Keratinocyte (primary cell): ENCODE results near the gene CCDC85C. TPM values are rescaled to one million over a fixed set of nuclear protein-coding genes. Genes with fewer than 3 reads are reported as not detected.
A peak's percentile ranks its signal among the peaks of the same experiment; 100 is the strongest.

Source experiments
- DNase-seq: peaks from one replicate; pipeline ENCODE4 v3.0.0-alpha.2; 2011; ENCODE audit warnings: low read depth, missing footprints, low spot score
- FAIRE-seq: peaks from 2 replicates; lab custom pipeline; 2011; peaks lifted over from hg19 to GRCh38; lab: Jason Lieb, UNC
- H2AFZ ChIP-seq: 2 replicates; pipeline ENCODE4 v1.6.0; 2012; ENCODE audit warnings: low read length, control low read depth, inconsistent platforms; ENCODE audit not compliant: control insufficient read depth
- H3K27ac ChIP-seq: 2 replicates; pipeline ENCODE4 v1.5.1; 2011; ENCODE audit warnings: low read length; ENCODE audit not compliant: control insufficient read depth, insufficient read depth
- H3K27me3 ChIP-seq: 3 replicates; pipeline ENCODE4 v1.6.0; 2011; ENCODE audit warnings: low read length; ENCODE audit not compliant: control insufficient read depth, insufficient read depth; ENCODE audit errors: extremely low read depth
- H3K36me3 ChIP-seq, 2 experiments: 2 replicates in 1 of 2; 3 replicates in 1 of 2; pipeline ENCODE4 v1.5.1; 2011; ENCODE audit warnings: low read length in 2 of 2, mild to moderate bottlenecking in 1 of 2; ENCODE audit not compliant: control insufficient read depth in 2 of 2, insufficient read depth in 2 of 2; ENCODE audit errors: extremely low read depth in 1 of 2
- H3K4me1 ChIP-seq: 3 replicates; pipeline ENCODE4 v1.5.1; 2011; ENCODE audit warnings: low read length; ENCODE audit not compliant: control insufficient read depth, insufficient read depth; ENCODE audit errors: extremely low read depth
- H3K4me2 ChIP-seq: 3 replicates; pipeline ENCODE4 v1.6.0; 2011; ENCODE audit warnings: low read depth, low read length; ENCODE audit not compliant: control insufficient read depth, insufficient read depth; ENCODE audit errors: extremely low read depth
- H3K4me3 ChIP-seq, 3 experiments: fragments of 200-600 bp in 1 of 3; sonication (generic) in 1 of 3; 2 replicates in 2 of 3; 3 replicates in 1 of 3; pipeline ENCODE4 v1.5.1; 2011 to 2016; ENCODE audit warnings: low read length in 3 of 3, mild to moderate bottlenecking in 3 of 3, control low read depth in 2 of 3, inconsistent platforms in 1 of 3, low read depth in 1 of 3, mixed read lengths in 1 of 3, mixed run types in 1 of 3, moderate library complexity in 1 of 3; ENCODE audit not compliant: control insufficient read depth in 2 of 3, insufficient read depth in 2 of 3; ENCODE audit errors: extremely low read depth in 1 of 3
- H3K79me2 ChIP-seq: 2 replicates; pipeline ENCODE4 v1.6.0; 2012; ENCODE audit warnings: low read length; ENCODE audit not compliant: control insufficient read depth, insufficient read depth
- H3K9ac ChIP-seq: 3 replicates; pipeline ENCODE4 v1.6.0; 2011; ENCODE audit warnings: low read length; ENCODE audit not compliant: control insufficient read depth, insufficient read depth; ENCODE audit errors: extremely low read depth
- H3K9me1 ChIP-seq: 3 replicates; pipeline ENCODE4 v1.6.0; 2011; ENCODE audit warnings: low read length; ENCODE audit not compliant: control insufficient read depth, insufficient read depth; ENCODE audit errors: extremely low read depth
- H3K9me3 ChIP-seq: 2 replicates; pipeline ENCODE4 v1.5.1; 2012; ENCODE audit warnings: low read depth, low read length; ENCODE audit not compliant: control insufficient read depth
- H4K20me1 ChIP-seq: 3 replicates; pipeline ENCODE4 v1.6.0; 2011; ENCODE audit warnings: low read length; ENCODE audit not compliant: control insufficient read depth, insufficient read depth; ENCODE audit errors: extremely low read depth
- EZH2 ChIP-seq: IDR thresholded peaks from one replicate; pipeline ENCODE4 v1.6.1; 2012; ENCODE audit warnings: inconsistent platforms, mild to moderate bottlenecking, low read length, moderate library complexity
- dilution Hi-C: fragments of 300-500 bp; cut with MboI; formaldehyde crosslinking; loops from one replicate; pipeline ENCODE4 v1.7.0; 2020; ENCODE audit warnings: low sequenced_read_pairs; ENCODE audit not compliant: extremely low pct_ligation_motif_present
- polyA plus RNA-seq, 5 experiments: library from polyadenylated mRNA; depleted of rRNA in 3 of 5; stranded (reverse) in 3 of 5; stranded (forward) in 1 of 5; unstranded in 1 of 5; fragments of >200 nt; gene quantifications; 1 replicate in 1 of 5; 2 replicates in 3 of 5; 3 replicates in 1 of 5; pipeline versions ENCODE4 v1.2.1 to v1.2.3, GENCODE V29; 2011 to 2012; ENCODE audit warnings: missing spikeins in 2 of 5, low read depth in 1 of 5, low replicate concordance in 1 of 5
- TF ChIP-seq, protein P1 (sequence below), 3 experiments: IDR thresholded peaks in 1 of 3; conservative IDR thresholded peaks in 1 of 3; optimal IDR thresholded peaks in 1 of 3; 2 replicates in 2 of 3; 3 replicates in 1 of 3; pipeline versions ENCODE3 to v1.5.1; 2011; ENCODE audit warnings: low read length in 3 of 3, mild to moderate bottlenecking in 3 of 3, moderate library complexity in 2 of 3, control low read depth in 1 of 3, inconsistent platforms in 1 of 3; ENCODE audit not compliant: insufficient read depth in 2 of 3; ENCODE audit errors: extremely low read depth in 1 of 3

The CCDC85C gene
- polyA plus RNA-seq, 1 donor (not counting 4 experiments of a cell fraction or from before 2014, with no cell fraction given), result 13.2 TPM

DNA sequence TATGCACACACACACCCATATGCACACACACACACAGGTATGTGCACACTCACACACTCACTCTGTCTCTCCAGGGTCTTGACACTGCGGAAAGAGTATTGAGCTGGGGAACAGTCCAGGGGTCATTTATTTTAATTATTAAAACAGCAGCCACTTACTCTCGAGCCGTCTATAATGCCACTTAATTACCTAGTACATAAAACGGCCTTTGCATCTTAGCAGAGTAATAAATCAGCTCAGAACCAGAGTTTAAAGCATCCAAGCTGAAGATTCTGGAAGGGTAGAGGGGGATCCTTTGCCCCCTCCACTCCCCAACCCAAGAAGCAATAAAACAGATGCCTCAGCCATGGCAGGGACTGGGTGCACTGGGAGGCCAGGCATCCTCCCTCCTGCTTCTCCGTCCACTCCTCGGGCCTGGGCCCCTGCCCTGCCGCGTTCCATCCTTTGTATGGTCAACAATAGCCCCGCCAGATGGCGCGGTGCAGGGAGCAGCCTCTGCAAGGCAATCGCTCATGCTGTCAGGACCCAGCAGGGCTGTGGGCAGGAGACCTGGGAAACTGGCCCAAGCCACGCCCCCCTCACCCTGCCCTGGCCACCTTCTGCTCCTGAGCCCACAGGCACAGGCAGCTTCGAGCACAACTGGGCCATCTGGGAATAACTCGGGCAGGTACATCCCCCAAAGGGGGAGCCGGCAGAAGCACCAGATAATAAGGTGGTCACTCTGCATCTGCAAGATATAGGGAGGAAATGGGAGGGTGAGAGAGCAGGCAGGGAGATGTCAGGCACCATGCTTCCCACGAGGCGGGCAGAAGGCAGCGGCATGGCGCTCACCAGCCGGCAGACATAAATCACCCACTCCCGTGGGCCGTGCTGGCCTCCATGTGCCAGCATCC, 40.9 kb downstream of the CCDC85C start:
- TF ChIP-seq EZH2, result no peak
- TF ChIP-seq, protein P1, sequence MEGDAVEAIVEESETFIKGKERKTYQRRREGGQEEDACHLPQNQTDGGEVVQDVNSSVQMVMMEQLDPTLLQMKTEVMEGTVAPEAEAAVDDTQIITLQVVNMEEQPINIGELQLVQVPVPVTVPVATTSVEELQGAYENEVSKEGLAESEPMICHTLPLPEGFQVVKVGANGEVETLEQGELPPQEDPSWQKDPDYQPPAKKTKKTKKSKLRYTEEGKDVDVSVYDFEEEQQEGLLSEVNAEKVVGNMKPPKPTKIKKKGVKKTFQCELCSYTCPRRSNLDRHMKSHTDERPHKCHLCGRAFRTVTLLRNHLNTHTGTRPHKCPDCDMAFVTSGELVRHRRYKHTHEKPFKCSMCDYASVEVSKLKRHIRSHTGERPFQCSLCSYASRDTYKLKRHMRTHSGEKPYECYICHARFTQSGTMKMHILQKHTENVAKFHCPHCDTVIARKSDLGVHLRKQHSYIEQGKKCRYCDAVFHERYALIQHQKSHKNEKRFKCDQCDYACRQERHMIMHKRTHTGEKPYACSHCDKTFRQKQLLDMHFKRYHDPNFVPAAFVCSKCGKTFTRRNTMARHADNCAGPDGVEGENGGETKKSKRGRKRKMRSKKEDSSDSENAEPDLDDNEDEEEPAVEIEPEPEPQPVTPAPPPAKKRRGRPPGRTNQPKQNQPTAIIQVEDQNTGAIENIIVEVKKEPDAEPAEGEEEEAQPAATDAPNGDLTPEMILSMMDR (optimal IDR thresholded peaks at IDR 0.05 in 1 of 3, IDR thresholded peaks at IDR 0.05 in 1 of 3, conservative IDR thresholded peaks at IDR 0.05 in 1 of 3; ENCODE audit: extremely low read depth in 1 of 3, insufficient read depth in 2 of 3, low read length in 3 of 3), result peak in 1 of 3 experiments; percentile 27
- no peak overlapping the region for H3K4me3 ChIP-seq
- peaks cover 29% of the 10 kb centered on the region for H3K4me1 ChIP-seq
- no peak overlapping the region for H3K4me2 ChIP-seq
- H3K36me3 ChIP-seq, result peaks cover 0 to 4% of the 10 kb centered on the region in 2 experiments
- H3K9ac ChIP-seq, result no peak overlapping the region
- peaks cover 41% of the 10 kb centered on the region for H4K20me1 ChIP-seq
- dilution Hi-C loops, result no loop called here
- no peak overlapping the region for H2AFZ ChIP-seq
- DNase-seq (no peak), FAIRE-seq (no peak)
- no peaks in the 10 kb centered on the region for H3K27me3 ChIP-seq
- H3K9me1 ChIP-seq, result peaks cover 8% of the 10 kb centered on the region
- no peaks in the 10 kb centered on the region for H3K9me3 ChIP-seq
- no peak overlapping the region for H3K27ac ChIP-seq
- H3K79me2 ChIP-seq, result peaks cover 87% of the 10 kb centered on the region

DNA sequence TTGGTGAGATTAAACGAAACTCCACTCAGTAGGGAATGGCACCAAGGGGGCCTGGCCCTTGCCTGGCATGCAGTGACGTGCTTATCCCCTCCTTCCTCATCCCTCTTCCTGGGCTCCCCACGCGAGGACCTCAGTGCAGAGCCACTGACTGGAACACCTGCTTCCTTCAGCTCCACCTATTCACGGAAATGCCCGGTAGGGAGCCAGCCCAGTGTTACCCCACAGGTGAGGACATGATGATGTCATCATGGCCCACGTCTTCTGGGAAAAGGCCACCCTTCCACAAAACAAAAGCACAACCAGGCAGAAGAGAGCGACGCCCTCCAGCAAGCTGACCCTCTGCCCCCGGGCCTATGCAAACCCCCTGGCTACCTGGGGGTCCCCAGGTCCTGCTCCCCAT, 42.1 kb downstream of the CCDC85C start:
- no peak overlapping the region for H3K9ac ChIP-seq
- no peak overlapping the region for H3K4me3 ChIP-seq
- TF ChIP-seq, protein P1 (optimal IDR thresholded peaks at IDR 0.05 in 1 of 3, IDR thresholded peaks at IDR 0.05 in 1 of 3, conservative IDR thresholded peaks at IDR 0.05 in 1 of 3; ENCODE audit: extremely low read depth in 1 of 3, insufficient read depth in 2 of 3, low read length in 3 of 3), result no peak
- TF ChIP-seq EZH2, result no peak
- H3K4me1 ChIP-seq, result peaks cover 29% of the 10 kb centered on the region
- no peak for FAIRE-seq
- no peak for DNase-seq
- H3K4me2 ChIP-seq, result peak overlapping the region; percentile 54
- H3K9me1 ChIP-seq, result peaks cover 8% of the 10 kb centered on the region
- H3K27me3 ChIP-seq, result no peaks in the 10 kb centered on the region
- H4K20me1 ChIP-seq, result peaks cover 41% of the 10 kb centered on the region
- H3K36me3 ChIP-seq, result peaks cover 0 to 4% of the 10 kb centered on the region in 2 experiments
- dilution Hi-C loops, result no loop called here
- peaks cover 85% of the 10 kb centered on the region for H3K79me2 ChIP-seq
- no peak overlapping the region for H3K27ac ChIP-seq
- H3K9me3 ChIP-seq, result no peaks in the 10 kb centered on the region
- H2AFZ ChIP-seq, result no peak overlapping the region
